ENCODE results near the gene E2F6. TPM values are rescaled to one million over a fixed set of nuclear protein-coding genes. Genes with fewer than 3 reads are reported as not detected.

E2F6 gene
- total RNA-seq: 11.8 and 12.4 TPM in 2 replicates

GRCh38 chr2:11465485-11466306 lies at the start of gene E2F6:
Gene E2F6, minus strand, starts transcription at chr2:11466161. Its CDS starts 282 bp downstream, at chr2:11465879.
- TF ChIP-seq CTCF (IDR thresholded peaks at IDR 0.05): no peak
- Mint-ChIP-seq H3K4me1 (peaks cover 31% of the 10 kb centered on the region), H3K4me3 (peak within 1 kb of the TSS; percentile 98), H3K27me3 (no peaks in the 10 kb centered on the region), H3K36me3 (ENCODE audit: low read depth) (peaks cover 14% of the 10 kb centered on the region), H3K9me3 (no peaks in the 10 kb centered on the region), H3K27ac (peak within 1 kb of the TSS; percentile 89)
- POLR2A ChIA-PET: interaction anchor here (0.6 to 2.3 kb wide), 5 partner anchors 180 to 333 kb away, joined by 3 to 13 read pairs (median 4); partner anchors contain the start of gene SLC66A3
- intact Hi-C loops (cut with micrococcal nuclease): loop anchor here (1.0 to 10.0 kb wide), 8 partner anchors 123 to 1252 kb away; partner anchors contain the start of genes PDIA6, SLC66A3 and TRIB2
- ATAC-seq (ENCODE audit: low read depth) (peak; percentile 81), DNase-seq (peak; percentile 93)
- CTCF ChIA-PET: interaction anchor here (0.9 to 1.6 kb wide), 8 partner anchors 11 to 633 kb away, joined by 3 to 4 read pairs (median 4); a partner anchor contains a TSS

GRCh38 chr2:11515490-11515981 lies 49.6 kb upstream of the E2F6 start:
- ATAC-seq (ENCODE audit: low read depth): no peak
- intact Hi-C loops (cut with micrococcal nuclease): no loop called here
- Mint-ChIP-seq H3K27me3 (peaks cover 13% of the 10 kb centered on the region), H3K4me1 (no peaks in the 10 kb centered on the region), H3K36me3 (ENCODE audit: low read depth) (no peaks in the 10 kb centered on the region), H3K27ac (no peak overlapping the region), H3K4me3 (no peak overlapping the region), H3K9me3 (peaks cover 3% of the 10 kb centered on the region)
- CTCF ChIA-PET: no interaction called here
- POLR2A ChIA-PET: no interaction called here
- no peak for TF ChIP-seq CTCF (IDR thresholded peaks at IDR 0.05)
- no peak for DNase-seq

- Mint-ChIP-seq H3K4me1 (no peaks in the 10 kb centered on the region), H3K4me3 (no peak overlapping the region), H3K36me3 (ENCODE audit: low read depth) (no peaks in the 10 kb centered on the region), H3K9me3 (no peaks in the 10 kb centered on the region), H3K27ac (no peak overlapping the region), H3K27me3 (peaks cover 13% of the 10 kb centered on the region)
- ChIA-PET CTCF (no interaction called here), POLR2A (no interaction called here)
- intact Hi-C loops (cut with micrococcal nuclease): no loop called here
- DNase-seq (no peak), ATAC-seq (ENCODE audit: low read depth) (no peak)
- no peak for TF ChIP-seq CTCF (IDR thresholded peaks at IDR 0.05)
These were observed 48.9 kb upstream of the E2F6 start for GRCh38 chr2:11514904-11515303.

- no peaks in the 10 kb centered on the region for H3K36me3 Mint-ChIP-seq (ENCODE audit: low read depth)
- H3K27me3 Mint-ChIP-seq: peaks cover 15% of the 10 kb centered on the region
- intact Hi-C loops (cut with micrococcal nuclease): no loop called here
- DNase-seq (no peak), ATAC-seq (ENCODE audit: low read depth) (no peak)
- no peaks in the 10 kb centered on the region for H3K4me1 Mint-ChIP-seq
- no peaks in the 10 kb centered on the region for H3K9me3 Mint-ChIP-seq
- ChIA-PET CTCF (no interaction called here), POLR2A (no interaction called here)
- no peak overlapping the region for H3K27ac Mint-ChIP-seq
- no peak overlapping the region for H3K4me3 Mint-ChIP-seq
- no peak for TF ChIP-seq CTCF (IDR thresholded peaks at IDR 0.05)
These were observed 48.2 kb upstream of the E2F6 start for GRCh38 chr2:11514081-11514730.

- intact Hi-C loops (cut with micrococcal nuclease): no loop called here
- ChIA-PET POLR2A (no interaction called here), CTCF (no interaction called here)
- Mint-ChIP-seq H3K36me3 (ENCODE audit: low read depth) (no peaks in the 10 kb centered on the region), H3K9me3 (no peaks in the 10 kb centered on the region), H3K27me3 (peaks cover 17% of the 10 kb centered on the region), H3K4me1 (no peaks in the 10 kb centered on the region), H3K4me3 (no peak overlapping the region), H3K27ac (no peak overlapping the region)
- no peak for ATAC-seq (ENCODE audit: low read depth)
- no peak for DNase-seq
- no peak for TF ChIP-seq CTCF (IDR thresholded peaks at IDR 0.05)
These were observed 47.4 kb upstream of the E2F6 start for GRCh38 chr2:11513319-11513718.

Measured in activated B cell treated with CpG ODN at 0.5 μM for 24 hours (primary cell).